ENCODE results near the gene ARVCF.
A peak's percentile ranks its signal among the peaks of the same experiment; 100 is the strongest.

Gene ARVCF

DNA sequence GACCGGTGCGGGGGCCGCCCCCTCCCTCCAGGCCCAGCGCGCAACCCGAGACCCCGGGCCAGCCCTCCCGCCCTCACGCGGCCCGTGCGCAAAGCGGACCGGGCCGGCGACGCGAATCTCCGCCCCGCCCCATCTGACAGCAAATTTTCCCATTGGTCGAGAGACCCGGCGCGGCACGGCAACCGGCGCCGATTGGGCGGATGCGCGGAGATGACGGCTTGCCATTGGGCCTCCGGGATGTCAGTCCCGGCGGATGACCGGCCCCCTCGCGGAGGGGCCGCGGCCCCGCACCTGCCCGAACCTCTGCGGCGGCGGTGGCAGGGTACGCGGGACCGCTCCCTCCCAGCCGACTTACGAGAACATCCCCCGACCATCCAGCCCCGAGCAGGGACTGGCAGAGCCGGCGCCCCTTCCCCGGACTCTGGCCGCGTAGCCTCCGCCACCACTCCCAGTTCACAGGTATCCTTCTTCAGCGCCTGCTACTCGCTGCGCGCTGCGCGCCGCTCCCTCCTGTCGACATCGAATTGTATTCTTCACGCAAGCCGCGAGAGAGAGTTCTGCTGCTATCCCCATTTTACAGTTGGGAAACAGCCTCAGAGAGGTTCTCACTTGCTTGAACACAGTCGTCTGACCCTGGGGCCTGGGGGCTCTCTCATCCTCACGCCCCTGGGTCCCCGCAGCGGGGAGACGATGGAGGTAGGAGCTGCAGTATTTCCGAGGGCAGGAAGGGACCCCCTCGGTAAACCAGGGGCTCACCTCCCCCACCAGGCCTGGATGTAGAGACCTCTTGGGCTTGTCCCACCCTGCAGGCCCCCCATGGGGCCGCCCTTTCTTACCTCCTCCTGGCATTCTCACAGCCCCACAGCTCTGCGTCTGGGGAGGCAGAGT lies at the start of gene ARVCF:
Gene ARVCF, minus strand, starts transcription at position 90 of the 888 bp plus-strand sequence. CDS start 26,029 bp downstream, outside the sequence.
- peak; percentile 88 to 92 for DNase-seq

GRCh38 chr22:20065896-20066616 lies 49.4 kb upstream of the ARVCF start:
- DNase-seq = no peak

DNA sequence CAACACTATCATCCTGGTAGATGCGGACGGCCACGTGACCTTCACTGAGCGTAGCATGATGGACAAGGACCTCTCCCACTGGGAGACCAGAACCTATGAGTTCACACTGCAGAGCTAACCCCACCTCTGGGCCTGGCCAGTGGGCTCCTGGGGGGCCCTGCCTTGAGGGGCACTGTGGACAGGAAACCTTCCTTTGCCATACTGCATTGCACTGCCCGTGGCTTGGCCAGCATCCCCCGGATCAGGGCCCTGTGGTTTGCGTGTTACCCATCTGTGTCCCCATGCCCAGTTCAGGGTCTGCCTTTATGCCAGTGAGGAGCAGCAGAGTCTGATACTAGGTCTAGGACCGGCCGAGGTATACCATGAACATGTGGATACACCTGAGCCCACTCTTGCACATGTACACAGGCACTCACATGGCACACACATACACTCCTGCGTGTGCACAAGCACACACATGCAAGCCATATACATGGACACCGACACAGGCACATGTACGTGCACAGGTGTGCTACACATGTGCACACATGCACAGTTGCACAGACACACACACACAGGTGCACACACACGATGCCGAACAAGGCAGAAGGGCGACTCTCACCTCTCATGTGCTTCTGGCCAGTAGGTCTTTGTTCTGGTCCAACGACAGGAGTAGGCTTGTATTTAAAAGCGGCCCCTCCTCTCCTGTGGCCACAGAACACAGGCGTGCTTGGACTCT lies 48.1 kb upstream of the ARVCF start:
- no peak for DNase-seq

GRCh38 chr22:20064140-20064480 lies 47.5 kb upstream of the ARVCF start:
- no peak for DNase-seq

DNA sequence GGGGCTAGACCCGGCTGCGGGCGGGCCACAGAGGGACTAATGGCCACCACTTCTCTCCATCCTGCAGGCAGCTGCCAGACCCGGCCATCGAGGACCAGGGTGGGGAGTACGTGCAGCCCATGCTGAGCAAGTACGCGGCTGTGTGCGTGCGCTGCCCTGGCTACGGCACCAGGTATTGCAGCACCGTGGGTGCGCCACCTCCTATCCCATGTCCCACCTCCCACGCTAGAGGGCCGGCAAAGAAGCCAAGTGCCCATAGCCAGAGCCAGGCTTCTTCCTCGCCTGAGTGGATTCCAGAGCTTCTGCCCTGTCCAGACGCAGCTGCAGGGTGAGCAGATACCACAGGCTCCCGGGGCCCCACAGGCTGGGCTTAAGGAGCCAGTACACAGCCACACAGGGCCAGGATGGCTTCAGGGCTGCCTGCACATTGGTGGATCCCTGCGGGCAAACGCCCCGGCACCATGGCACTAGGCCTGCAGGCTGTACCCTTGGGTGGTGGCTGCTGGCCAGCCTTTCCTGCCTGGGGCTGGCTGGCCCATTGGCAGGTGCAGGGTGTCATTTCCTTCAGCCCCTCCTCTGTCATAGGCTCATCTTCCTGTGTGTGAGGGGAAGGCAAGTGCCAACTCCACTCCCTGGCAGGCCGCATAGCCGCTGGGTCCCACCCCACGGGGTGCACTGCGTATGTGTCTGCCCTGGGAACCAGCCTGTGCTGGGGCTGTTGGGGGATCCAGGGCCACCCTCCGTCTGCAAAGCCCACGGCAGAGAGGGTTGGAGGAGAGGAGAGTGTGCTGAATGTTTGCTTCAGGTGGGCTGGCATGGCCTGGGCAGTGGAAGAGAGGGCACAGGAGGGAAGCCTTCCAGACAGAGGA lies 46.9 kb upstream of the ARVCF start:
- no peak for DNase-seq

DNA sequence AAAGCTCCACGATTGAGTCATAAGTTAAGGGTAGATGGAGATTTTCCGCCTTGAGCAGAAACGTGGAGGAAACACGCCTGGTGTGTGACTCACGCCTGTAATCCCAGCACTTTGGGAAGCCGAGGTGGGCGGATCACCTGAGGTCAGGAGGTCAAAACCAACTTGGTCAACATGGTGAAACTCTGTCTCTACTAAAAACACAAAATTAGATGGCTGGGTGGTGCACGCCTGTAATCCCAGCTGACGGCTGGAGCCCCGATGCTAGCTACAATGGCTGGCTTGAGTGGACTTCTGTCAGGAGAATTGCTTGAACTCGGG lies 46.1 kb upstream of the ARVCF start:
- DNase-seq = no peak

DNA sequence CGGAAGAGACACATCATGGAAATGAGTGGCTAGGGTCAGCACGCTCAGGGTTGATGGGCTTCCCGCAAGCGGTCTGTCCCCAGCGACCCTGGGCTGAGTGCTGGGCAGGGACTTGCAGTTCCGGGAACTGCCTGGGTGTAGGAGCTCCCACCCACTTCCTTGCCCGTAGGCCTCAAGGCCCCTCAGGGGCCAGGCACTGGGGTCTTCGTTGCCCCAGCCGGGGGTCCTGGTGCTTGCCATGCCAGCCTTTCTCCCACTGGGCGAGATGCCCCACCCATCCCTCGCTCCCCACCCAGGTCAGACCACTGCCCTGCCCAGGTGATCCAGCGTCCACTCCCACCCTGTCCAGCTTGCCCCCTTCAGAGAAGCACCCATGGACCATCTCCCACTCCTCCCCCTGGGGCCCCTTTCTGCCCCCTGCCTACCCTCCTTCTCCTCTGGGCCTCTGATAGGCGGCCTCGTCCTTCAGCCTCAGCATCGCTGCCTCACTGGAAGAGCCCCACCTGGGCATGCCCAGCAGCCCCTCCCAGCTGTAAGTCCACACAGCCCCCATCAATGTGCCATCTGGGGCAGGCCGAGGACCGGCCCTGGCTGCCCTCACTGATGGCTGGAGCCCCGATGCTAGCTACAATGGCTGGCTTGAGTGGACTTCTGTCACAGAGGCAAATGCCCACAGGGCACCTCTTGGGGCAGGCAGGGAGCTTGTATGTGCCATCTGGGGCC lies 45.6 kb upstream of the ARVCF start:
- no peak for DNase-seq

DNA sequence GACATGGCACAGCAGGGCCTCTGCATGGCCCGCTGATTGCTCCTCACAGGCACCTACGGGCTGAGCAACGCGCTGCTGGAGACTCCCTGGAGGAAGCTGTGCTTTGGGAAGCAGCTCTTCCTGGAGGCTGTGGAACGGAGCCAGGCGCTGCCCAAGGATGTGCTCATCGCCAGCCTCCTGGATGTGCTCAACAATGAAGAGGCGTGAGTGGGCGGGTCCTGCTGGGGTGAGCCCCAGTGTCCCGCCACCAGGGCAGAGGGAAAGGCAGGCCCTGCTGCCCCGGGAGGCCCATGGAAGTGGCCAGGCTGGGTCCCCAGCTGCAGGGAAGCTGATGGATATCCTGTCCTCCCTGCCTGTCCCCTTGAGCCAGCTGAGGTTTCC lies 44.8 kb upstream of the ARVCF start:
- no peak for DNase-seq

DNA sequence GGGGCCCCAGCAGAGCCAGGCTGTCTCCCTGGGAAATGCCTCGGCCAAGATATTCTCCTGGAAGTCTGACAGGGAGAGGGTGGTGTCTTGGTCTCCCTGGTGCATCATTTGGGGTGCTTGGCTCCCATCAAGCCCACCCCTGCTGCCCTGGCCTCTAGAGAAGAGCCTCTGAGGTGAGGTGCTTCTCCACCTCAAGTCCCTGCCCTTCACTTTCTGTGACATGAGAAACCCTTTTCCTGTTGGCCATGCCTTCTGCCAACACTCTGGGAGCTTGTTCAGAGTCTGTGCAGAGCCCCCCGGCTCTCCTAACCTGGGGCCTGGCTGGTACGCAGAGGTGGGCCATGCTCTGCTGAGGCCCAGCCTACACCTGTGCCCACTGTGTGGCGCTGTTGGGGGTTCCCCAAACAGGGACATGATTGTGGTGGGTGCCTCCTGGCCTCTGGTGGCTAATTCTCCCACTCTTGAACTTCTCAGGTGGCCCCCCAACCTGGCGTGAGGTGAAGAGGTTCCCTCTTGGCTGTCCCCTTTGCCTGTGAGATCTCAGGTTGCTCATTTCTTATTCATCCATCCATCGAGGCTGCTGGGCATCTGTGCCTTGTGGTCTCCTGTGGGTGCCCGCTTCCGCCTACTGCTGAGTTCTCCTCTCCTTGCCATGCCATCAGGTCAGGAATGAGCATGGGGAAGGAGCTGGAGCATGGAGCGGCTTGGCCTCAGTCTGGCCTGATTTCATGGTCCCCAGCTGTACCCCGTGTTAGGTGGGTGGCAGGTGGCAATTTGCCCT lies 44.3 kb upstream of the ARVCF start:
- DNase-seq = no peak

GRCh38 chr22:20058989-20059770 lies 42.6 kb upstream of the ARVCF start:
- DNase-seq = no peak

DNA sequence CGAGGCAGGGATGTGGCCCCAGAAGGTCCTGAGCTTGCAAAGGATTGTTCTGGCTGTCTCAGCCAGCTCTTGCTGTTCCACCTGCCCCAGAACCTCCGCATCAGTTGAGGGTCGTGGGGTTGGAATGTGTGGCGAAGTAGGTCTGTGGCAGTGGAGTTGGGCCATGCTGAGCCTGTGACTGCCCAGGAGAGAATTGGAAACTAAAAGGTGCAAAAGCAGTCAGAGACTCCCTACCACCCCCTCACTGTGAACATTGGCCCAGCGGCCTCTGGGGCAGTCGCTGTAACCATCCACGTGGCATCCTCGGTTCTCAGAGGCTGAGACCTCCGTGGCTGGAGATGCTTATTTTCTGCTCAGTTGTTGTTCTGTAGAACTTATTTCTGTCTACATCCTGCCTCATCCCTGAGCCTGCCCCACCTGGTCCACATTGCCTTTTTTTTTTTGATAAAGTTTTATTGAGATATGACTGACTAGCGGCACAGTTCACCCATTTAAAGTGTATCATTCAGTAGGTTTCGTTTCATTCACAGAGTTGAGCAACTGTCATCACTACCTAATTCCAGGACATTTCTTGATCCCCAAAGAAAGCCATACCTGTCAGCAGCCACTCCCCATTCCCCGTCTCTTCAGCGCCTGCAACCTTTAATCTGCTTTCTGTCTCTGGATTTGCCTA lies 41.1 kb upstream of the ARVCF start:
- no peak for DNase-seq

GRCh38 chr22:20056696-20057386 lies 40.2 kb upstream of the ARVCF start:
- DNase-seq = no peak

DNA sequence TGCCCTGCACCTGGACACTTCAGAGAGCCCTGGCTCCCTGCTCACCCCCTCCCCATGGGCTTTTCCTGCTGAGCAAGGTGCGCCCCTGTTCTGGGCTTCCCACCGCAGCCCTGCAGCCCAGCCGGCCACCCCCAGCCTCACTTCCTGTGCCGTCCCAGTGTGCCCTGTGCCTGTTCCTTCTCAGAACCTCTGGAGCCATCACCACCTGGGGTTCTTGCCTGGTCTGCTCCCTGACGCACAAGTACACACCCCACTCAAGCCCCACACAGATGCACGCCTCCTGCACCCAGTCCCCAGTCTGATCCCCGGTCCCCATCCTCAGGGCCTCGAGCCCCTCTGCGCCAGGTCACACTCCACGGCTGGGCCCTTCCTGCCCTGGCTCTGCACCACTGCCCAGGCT lies 39.5 kb upstream of the ARVCF start:
- no peak for DNase-seq

- no peak for DNase-seq
Measured at GRCh38 chr22:20055654-20056053, 39.0 kb upstream of the ARVCF start.

DNA sequence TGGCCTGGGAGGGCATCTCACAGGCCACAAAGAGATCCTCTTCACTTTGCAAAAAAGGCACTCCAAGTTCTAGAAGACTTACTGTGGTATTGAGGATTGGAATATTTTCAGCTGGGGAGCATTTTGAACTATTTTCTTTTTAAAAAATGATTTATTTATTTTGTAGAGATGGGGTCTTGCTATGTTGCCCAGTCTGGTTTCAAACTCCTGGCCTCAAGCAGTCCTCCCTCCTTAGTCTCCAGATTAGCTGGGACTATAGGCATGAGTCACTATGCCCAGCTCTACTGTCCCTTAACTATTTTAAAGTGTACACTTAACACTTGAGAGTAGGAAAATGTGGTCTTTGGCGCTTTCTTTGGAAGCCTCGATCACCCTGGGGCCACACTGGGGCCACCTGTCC lies 38.5 kb upstream of the ARVCF start:
- DNase-seq = no peak

GRCh38 chr22:20054485-20054884 lies 37.9 kb upstream of the ARVCF start:
- DNase-seq = no peak

DNA sequence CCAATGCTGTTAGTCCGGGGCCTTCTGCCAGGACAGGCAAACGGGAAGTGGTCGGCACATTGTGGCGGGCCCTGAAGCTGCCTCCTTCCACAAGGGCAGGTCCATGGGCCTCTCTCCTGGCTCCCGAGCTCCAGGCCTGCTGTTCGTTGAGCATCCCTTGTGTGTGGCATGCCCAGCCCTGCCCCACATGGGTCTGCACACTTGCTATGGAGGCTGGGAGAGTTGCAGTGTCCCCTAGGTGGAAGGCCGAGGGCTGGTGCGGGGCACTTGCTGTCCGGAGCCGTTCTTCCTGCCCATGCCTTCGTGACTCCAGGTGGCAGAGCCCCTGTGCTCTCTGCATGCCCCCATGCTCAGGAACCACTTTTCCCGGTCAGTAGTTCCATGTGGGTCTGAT lies 37.4 kb upstream of the ARVCF start:
- DNase-seq = no peak

DNA sequence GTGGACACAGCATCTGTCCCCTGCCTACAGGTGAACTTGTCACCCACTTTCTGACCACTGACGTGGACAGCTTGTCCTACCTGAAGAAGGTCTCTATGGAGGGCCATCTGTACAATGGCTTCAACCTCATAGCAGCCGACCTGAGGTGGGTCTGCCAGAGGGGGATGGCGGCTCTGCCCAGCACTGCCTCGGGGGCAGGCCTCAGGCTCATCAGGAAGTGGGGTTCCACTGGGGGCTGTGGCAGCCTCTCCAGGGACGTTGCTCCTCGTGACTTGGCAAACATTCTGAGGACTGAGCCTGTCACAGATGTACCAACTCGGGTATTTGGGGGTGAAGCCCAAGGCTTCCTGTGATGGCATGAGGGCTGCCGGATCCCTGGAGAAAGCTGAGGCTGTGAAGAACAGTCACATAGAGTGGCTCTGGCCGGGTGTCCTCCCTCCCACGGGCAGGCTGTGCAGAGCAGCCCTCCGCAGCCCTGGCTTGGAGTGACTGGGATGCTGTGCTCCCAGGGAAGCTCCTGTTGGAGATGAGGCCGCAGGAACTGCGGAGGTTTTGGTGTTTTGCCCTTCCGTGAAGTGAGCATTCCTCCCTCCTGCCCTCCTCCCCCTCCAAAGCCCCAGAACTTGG lies 36.9 kb upstream of the ARVCF start:
- DNase-seq = no peak
